Measurements from ENCODE around the gene RHOH.

DNA sequence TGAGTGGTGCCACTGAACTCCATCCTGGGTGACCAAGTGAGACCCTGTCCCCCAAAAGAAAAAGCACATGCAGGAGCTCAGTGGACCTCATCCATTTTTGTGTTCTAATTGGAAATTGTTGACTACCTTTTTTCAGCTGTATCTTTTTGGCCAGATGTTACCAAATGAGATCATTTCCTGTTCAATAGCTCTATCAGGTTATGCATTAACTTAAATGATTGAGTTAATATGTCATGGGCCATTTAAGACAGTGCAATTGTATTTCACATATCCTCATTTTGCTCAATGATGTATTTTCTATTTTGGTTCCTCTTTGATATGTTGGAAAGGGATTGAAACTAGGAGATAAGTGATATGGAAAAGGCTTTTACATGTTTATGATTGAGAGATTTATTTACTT lies 26.2 kb upstream of the RHOH start:
- no peak for TF ChIP-seq POLR2A (IDR thresholded peaks at IDR 0.05)
- no peak for TF ChIP-seq CTCF (IDR thresholded peaks at IDR 0.05)
